Measurements from ENCODE around the gene DNAH2. TPM values are rescaled to one million over a fixed set of nuclear protein-coding genes. Genes with fewer than 3 reads are reported as not detected.
A peak's percentile ranks its signal among the peaks of the same experiment; 100 is the strongest.

Gene DNAH2
- total and polyA plus RNA-seq, 10 donors = 0.02 to 1.1 (median 0.13) TPM; not detected in 1

DNA sequence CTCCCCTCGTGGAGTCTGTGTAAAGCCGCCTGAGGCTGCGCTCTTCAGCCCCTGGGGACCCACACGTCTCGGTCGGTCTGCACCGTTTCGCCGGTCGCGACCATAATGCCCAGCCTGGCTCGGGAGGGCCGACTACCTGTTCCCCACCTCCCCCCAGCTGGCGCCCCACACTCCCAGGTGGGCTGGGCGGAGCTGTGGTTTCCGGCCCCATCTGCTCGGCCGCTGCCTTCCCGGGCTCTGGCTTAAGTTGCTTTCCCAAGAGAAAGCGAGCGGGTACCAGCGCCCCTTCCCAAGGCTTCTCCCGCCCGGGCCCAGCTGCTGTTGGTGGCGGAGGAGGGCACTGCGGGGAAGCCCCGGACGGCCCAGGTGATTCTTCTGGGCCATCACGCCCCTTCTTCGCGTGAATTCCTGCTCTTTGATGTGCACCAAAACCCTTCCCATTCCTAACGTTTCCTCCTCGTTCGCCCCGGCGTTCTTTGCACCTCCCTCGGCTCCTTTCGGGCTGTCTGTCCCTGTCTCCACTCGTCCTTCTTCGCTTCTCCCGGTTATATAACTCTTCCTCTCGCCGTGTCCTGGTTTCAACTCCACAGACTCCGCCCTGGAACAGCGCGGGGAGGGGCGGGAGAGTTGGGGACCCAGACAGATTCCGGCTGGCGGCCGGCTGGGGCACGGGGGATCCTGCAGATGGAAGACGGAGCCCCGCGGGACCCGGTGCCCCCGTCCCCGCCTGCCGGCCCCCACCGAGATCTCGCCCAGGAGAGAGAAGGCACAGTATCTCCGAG, 118.5 kb downstream of the DNAH2 start:
- Histone ChIP-seq H3K27me3 (replicated peaks in 1 of 7) (peaks cover 0 to 4% (median 0%) of the 10 kb centered on the region in 7 donors), H3K27ac (peak overlapping the region; percentile 88 to 100 (median 95)), H3K4me3 (peak overlapping the region; percentile 72 to 86 (median 83)), H3K9me3 (no peaks in the 10 kb centered on the region), H3K36me3 (peaks cover 0 to 17% (median 0%) of the 10 kb centered on the region in 6 donors), H3K4me1 (peaks cover 40 to 77% (median 58%) of the 10 kb centered on the region in 6 donors)
- TF ChIP-seq POLR2A (IDR thresholded peaks at IDR 0.05) = peak in 1 of 3 donors; percentile 76
- TF ChIP-seq POLR2AphosphoS5 (IDR thresholded peaks at IDR 0.05) = peak in 2 of 3 donors; percentile 59 to 71
- TF ChIP-seq, protein P1, sequence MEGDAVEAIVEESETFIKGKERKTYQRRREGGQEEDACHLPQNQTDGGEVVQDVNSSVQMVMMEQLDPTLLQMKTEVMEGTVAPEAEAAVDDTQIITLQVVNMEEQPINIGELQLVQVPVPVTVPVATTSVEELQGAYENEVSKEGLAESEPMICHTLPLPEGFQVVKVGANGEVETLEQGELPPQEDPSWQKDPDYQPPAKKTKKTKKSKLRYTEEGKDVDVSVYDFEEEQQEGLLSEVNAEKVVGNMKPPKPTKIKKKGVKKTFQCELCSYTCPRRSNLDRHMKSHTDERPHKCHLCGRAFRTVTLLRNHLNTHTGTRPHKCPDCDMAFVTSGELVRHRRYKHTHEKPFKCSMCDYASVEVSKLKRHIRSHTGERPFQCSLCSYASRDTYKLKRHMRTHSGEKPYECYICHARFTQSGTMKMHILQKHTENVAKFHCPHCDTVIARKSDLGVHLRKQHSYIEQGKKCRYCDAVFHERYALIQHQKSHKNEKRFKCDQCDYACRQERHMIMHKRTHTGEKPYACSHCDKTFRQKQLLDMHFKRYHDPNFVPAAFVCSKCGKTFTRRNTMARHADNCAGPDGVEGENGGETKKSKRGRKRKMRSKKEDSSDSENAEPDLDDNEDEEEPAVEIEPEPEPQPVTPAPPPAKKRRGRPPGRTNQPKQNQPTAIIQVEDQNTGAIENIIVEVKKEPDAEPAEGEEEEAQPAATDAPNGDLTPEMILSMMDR (IDR thresholded peaks at IDR 0.05 in 8 of 11, conservative IDR thresholded peaks at IDR 0.05 in 3 of 11) = peak in 1 of 11 experiments; percentile 6
- no peak for DNase-seq
- 0 to 1% (median 1%) methylated on average over 45 to 61 of the region's 61 CpGs for WGBS, 5 donors
- intact Hi-C loops (cut with DNase I; ENCODE audit: low total_unique reads) = no loop called here

- Histone ChIP-seq H3K9me3 (no peaks in the 10 kb centered on the region), H3K36me3 (peaks cover 0 to 17% (median 0%) of the 10 kb centered on the region in 6 donors), H3K27me3 (replicated peaks in 1 of 7) (no peaks in the 10 kb centered on the region), H3K4me3 (peak overlapping the region; percentile 72 to 86 (median 83)), H3K27ac (peak overlapping the region; percentile 88 to 100 (median 95)), H3K4me1 (peaks cover 45 to 85% (median 65%) of the 10 kb centered on the region in 6 donors)
- 2 to 4% (median 3%) methylated on average over 19 of the region's 19 CpGs for WGBS, 5 donors
- DNase-seq = peak; percentile 90
- TF ChIP-seq POLR2A (IDR thresholded peaks at IDR 0.05) (peak in 1 of 3 donors; percentile 77), POLR2AphosphoS5 (IDR thresholded peaks at IDR 0.05) (peak in 2 of 3 donors; percentile 53 to 81)
- TF ChIP-seq, protein P1 (IDR thresholded peaks at IDR 0.05 in 8 of 11, conservative IDR thresholded peaks at IDR 0.05 in 3 of 11) = no peak
- intact Hi-C loops (cut with DNase I; ENCODE audit: low total_unique reads) = no loop called here
Measured at GRCh38 chr17:7836596-7837407, 119.3 kb downstream of the DNAH2 start.

DNA sequence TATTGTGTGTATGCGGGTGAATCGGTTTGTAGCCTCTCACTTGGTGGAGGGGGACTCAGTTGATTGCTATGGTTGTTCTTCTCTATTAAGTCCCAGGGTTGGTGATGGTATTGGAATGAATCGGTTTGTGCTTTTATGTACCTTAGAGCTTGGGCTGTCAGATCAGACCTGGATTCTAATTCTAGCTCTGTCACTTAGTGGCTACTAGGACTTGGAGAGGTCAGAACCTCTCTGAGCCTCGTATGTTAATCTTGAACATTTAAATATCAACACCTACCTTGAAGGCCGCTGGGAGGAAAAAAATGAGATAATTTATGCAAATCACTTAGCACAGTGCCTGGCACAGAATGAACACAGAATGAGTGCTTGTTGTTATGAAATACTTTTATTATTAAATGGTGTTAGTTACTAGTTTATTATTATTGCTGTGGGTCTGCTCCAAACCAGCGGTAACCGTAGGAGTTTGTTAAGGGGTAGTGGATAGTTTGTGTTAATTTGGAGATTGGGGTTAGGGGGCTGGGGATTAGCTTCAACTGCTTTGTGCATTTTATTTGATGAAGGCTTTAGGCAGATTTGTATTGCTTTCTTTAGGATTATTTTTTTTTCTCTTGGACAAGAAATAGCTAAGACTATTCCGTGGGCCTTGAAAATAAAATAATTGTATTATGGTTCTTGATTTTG, 120.0 kb downstream of the DNAH2 start:
- DNase-seq = no peak
- Histone ChIP-seq H3K27me3 (replicated peaks in 1 of 7) (no peaks in the 10 kb centered on the region), H3K27ac (peak overlapping the region; percentile 57 to 100 (median 95)), H3K4me3 (peak overlapping the region in 5 of 8 donors; percentile 72 to 86 (median 85)), H3K9me3 (no peaks in the 10 kb centered on the region), H3K36me3 (peaks cover 0 to 17% (median 0%) of the 10 kb centered on the region in 6 donors), H3K4me1 (peaks cover 45 to 91% (median 68%) of the 10 kb centered on the region in 6 donors)
- intact Hi-C loops (cut with DNase I; ENCODE audit: low total_unique reads) = no loop called here
- TF ChIP-seq, protein P1 (IDR thresholded peaks at IDR 0.05 in 8 of 11, conservative IDR thresholded peaks at IDR 0.05 in 3 of 11) = no peak
- TF ChIP-seq POLR2AphosphoS5 (IDR thresholded peaks at IDR 0.05) (no peak), POLR2A (IDR thresholded peaks at IDR 0.05) (no peak)
- 10 to 20% (median 14%) methylated on average over 8 of the region's 8 CpGs for WGBS, 5 donors
